Ramos (cell line): ENCODE measurements around the gene LONP1.
"Not testable (repeated sequence)": the region's sequence is repeated elsewhere in the genome, so short reads cannot be mapped to it uniquely, and the experiment has no call there.

ENCODE experiments used
- in situ Hi-C: fragments of 300-500 bp; cut with MboI; formaldehyde crosslinking; loops from one replicate; pipeline ENCODE4 v1.14.3; 2022; ENCODE audit warnings: low sequenced_read_pairs; ENCODE audit not compliant: unreplicated experiment

The LONP1 gene

GRCh38 chr19:5719961-5720790 lies at the start of gene LONP1, which contains the start of gene CATSPERD:
LONP1 (minus strand) TSS chr19:5720146; CDS start chr19:5720132, 14 bp downstream.
CATSPERD (plus strand) TSS chr19:5720637; CDS start chr19:5720738, 101 bp downstream.
- in situ Hi-C loops: no loop called here

GRCh38 chr19:5767949-5768348 lies 48.0 kb upstream of the LONP1 start:
- in situ Hi-C loops: no loop called here

GRCh38 chr19:5765220-5765619 lies 45.3 kb upstream of the LONP1 start:
- in situ Hi-C loops: no loop called here

DNA sequence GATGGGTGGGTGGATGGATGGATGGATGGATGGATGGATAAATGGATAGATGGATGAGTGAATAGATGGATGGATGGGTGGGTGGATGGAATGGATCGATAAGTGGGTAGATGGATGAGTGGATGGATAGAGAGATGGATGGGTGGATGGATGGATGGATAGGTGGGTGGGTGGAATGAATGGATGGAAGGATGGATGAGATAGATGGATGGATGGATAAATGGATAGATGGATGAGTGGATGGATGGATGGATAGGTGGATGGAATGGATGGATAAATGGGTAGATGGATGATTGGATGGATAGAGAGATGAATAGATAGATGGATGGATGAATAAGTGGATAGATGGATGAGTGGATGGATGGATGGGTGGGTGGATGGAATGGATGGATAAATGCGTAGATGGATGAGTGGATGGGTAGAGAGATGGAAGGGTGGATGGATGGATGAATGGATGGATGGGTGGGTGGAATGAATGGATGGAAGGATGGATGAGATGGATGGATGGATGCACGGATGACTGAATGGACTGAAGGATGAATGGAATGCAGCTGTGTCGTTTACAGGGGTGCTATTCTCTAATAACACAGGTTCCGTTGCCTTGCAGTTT lies 42.8 kb upstream of the LONP1 start:
- in situ Hi-C loops: no loop called here

DNA sequence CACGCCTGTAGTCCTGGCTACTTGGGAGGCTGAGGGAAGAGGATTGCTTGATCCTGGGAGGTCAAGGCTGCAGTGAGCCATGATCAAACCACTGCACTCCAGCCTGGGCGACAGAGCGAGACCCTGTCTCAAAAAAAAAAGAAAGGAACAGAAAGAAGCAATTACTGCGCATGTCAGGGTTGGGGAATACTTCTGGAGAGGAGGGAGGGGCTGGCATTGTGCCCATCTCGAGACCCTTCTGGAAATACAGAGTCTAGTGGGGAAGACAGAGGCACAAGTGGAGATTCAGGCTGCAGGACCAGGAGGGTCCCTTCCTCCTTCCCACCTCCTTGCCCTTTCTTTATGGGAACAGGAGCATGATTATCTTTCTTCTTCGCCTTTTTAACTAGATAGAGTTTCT lies 33.8 kb upstream of the LONP1 start:
- in situ Hi-C loops: no loop called here

DNA sequence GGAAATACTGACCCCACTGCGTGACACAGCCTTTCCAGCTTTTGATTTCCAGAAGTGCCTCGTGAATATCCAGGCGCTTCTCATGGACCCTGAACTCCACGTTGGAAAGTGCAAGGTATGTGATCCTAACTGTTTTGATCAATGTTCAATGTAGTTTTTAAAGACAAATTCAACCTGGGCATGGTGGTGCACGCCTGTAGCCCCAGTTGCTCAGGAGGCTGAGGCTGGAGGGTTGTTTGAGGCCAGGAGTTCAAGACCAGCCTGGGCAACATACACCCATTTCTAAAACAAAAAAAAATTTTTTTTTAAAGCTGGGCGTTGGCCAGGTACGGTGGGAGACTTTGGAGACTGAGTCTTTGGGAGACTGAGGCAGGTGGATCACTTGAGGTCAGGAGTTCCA lies 31.8 kb upstream of the LONP1 start:
- in situ Hi-C loops: no loop called here

DNA sequence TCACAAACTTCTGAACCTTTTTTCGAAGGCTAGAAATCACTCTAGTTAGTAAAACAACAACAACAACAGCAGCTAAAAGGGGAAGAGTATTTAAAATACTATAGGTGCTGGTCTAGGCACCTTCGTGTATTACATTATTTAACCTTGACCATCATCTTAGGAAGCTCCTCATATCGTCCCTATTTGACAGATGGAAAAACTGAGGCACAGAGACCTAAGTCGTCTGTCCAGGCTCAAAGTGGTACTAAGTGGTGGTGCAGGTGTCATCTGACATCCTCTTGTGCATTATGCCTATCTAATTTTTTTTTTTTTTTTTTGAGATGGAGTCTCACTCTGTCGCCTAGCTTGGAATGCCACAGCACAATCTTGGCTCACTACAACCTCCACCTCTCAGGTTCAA lies 29.6 kb upstream of the LONP1 start:
- in situ Hi-C loops: no loop called here

DNA sequence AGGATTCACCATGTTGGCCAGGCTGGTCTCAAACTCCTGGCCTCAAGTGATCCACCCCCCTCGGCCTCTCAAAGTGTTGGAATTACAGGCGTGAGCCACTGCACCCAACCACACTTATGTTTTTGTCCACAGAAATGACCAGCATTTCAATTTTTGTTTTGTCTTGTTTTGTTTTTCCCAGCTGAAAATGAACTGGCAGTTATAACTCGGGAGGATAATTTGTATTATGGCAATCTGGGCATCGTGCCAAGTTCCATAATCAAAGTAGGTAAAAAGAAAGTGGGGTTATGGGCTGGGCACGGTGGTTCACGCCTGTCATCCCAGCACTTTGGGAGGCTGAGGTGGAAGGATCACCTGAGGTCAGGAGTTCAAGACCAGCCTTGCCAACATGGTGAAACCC lies 29.0 kb upstream of the LONP1 start:
- in situ Hi-C loops: not testable (repeated sequence)

GRCh38 chr19:5744999-5745398 lies 25.1 kb upstream of the LONP1 start:
- in situ Hi-C loops: not testable (repeated sequence)

GRCh38 chr19:5743630-5744029 lies 23.7 kb upstream of the LONP1 start:
- in situ Hi-C loops: no loop called here

DNA sequence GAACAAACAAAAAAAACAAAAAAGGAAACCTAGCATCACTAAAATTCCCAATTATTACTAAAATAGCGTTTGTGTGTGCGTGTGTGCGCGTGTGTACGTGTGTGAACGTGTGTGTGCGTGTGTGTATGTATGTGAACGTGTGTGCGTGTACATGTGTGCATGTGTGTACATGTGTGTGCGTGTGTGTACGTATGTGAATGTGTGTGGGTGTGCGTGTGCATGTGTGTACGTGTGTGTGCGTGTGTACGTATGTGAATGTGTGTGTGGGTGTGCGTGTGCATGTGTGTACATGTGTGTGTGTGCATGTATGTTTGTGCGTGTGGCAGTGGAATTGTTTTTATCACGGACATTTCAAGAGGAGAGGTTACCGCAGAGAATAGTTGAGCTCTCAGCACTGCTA lies 22.1 kb upstream of the LONP1 start:
- in situ Hi-C loops: no loop called here

DNA sequence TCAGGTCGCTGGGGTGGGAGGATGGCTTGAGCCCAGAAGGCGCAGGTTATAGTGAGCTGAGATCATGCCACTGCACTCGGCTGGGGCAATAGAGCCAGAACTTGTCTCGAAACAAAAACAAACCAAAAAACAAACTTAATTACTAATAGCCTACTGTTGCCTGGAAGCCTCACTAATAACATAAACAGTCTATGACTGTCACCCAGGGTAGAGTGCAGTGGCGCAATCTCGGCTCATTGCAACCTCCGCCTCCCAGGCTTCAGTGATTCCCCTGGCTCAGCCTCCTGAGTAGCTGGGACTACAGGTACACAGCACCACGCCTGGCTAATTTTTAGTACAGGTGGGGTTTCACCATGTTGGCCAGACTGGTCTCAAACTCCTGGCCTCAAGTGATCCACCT lies 18.5 kb upstream of the LONP1 start:
- in situ Hi-C loops: no loop called here

- in situ Hi-C loops: not testable (repeated sequence)
Measured at GRCh38 chr19:5733172-5733571, 13.2 kb upstream of the LONP1 start.

GRCh38 chr19:5727453-5728050 lies 7.6 kb upstream of the LONP1 start:
- in situ Hi-C loops: no loop called here

GRCh38 chr19:5719274-5719960 lies 529 bp downstream of the LONP1 start:
- in situ Hi-C loops: no loop called here

DNA sequence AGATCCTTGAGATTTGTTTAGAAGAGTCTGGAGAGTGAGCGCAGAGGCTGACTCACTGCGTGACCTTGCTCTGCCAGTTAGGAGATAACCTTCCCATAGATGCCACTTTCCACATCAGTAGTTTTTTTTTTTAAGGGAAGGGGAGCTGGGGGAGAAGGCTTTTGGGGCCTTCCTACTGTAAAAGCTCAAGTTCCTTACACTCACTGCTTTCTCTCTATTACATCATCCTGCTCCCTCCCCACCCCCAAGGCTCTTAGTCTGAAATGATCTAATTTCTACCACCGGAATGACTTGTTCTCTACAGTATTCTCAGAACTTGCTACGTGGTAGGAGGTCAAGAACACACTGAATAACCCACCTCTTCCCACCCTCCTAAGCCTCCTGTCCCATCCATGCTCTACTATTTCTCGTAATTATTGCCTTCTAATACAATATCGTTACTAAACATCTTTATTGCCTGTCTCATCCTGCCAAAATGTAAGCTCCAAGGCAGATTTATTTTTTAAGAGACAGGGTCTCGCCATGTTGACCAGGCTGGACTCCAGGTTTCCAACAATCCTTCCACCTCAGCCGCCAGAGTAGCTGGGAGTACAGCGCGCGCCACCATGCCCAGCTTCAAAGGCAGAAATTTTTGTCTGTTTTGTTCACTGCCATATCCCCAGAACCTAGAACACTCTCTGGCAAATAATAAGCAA lies 1.2 kb downstream of the LONP1 start:
- in situ Hi-C loops: no loop called here

DNA sequence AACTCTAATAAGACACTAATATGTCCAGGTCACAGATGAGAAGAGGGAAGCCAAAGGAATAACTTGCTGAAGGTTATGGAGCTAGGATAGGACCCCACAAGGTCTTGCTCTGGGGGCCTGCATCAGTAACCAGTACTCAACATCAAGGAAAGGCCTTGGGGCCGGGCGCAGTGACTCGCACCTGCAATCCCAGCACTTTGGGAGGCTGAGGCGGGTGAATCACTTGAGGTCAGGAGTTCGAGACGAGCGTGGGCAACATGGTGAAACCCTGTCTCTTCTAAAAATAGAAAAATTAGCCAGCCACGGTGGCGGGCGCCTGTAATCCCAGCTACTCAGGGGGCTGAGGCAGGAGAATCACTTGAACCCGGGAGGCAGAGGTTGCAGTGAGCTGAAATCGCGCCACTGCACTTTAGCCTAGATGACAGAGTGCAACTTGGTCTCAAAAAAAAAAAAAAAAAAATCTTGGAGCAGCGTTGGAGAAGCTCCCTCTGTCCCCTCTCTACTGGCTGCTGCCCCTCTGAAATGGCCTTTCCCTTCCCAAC lies 1.8 kb downstream of the LONP1 start:
- in situ Hi-C loops: no loop called here

GRCh38 chr19:5717215-5717935 lies 2.6 kb downstream of the LONP1 start:
- in situ Hi-C loops: no loop called here

GRCh38 chr19:5714816-5715215 lies 5.1 kb downstream of the LONP1 start:
- in situ Hi-C loops: no loop called here
